Activated CD8-positive, alpha-beta memory T cell treated with anti-CD3 and anti-CD28 coated beads for 48 hours (primary cell): Measurements from ENCODE around the gene FAM181A.

ENCODE experiments used
- DNase-seq, 3 experiments: peaks; one replicate each; pipeline ENCODE4 v3.0.0-alpha.2; 2020; ENCODE audit warnings: low read depth in 2 of 3, low spot score in 2 of 3

Gene FAM181A

DNA sequence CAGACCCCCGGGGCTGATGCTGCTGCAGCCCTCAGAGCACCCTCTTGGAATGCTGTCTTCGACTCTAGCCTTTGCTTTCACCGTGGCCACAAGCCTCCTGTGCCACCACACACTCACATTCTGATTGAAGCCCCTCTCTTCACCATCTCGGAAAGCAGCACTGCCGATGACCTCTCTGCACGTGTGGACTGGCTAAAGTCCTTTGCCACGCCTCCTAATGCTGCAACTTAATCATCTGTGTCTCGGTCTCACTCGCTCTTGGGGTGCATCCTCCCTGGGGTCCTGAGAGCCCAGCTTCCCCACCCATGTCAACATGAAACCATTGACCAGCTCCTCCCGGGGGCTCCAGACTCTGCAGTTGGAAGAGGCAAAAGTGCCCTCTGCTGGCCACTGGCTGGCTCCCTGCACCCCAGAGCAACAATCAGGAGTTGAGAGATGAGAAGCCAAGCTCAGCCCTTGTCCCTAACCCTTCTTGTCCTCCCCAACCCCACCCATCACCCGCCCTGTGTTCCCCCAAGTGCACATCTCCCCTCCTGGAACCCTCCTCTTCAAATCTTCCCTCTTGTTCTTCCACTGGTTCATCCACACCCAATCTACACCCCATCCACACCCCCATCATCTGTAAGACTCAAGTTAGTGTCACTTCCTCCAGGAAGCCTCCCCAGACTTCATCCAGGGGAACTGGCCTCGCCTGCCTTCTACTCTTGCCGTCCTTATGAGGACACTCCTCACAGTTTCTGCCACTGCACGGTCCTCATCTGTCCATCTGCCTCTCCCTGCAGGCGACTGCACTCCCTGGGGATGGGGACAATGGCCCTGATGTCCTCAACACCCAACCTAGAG is 23.6 kb upstream of the FAM181A start:
- DNase-seq = no peak

DNA sequence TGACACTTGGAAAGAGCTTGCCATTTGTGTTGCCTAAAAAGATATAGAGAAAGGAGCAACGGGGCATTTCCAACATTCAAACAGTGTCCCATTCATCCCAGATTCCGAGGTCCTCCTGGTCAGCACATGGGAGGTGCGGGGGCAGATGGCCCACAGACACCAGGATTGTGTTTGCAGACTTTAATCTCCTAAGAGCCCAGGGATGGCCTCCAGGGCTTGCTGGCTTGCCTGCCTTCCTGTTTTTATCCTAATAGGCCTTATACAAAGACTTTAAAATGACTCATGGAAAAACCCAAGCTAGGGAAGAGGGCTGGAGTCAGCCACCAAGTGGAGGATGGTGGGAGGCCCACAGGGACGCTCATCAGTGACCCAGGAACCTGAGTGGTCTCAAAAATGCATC is 21.5 kb upstream of the FAM181A start:
- no peak for DNase-seq

DNA sequence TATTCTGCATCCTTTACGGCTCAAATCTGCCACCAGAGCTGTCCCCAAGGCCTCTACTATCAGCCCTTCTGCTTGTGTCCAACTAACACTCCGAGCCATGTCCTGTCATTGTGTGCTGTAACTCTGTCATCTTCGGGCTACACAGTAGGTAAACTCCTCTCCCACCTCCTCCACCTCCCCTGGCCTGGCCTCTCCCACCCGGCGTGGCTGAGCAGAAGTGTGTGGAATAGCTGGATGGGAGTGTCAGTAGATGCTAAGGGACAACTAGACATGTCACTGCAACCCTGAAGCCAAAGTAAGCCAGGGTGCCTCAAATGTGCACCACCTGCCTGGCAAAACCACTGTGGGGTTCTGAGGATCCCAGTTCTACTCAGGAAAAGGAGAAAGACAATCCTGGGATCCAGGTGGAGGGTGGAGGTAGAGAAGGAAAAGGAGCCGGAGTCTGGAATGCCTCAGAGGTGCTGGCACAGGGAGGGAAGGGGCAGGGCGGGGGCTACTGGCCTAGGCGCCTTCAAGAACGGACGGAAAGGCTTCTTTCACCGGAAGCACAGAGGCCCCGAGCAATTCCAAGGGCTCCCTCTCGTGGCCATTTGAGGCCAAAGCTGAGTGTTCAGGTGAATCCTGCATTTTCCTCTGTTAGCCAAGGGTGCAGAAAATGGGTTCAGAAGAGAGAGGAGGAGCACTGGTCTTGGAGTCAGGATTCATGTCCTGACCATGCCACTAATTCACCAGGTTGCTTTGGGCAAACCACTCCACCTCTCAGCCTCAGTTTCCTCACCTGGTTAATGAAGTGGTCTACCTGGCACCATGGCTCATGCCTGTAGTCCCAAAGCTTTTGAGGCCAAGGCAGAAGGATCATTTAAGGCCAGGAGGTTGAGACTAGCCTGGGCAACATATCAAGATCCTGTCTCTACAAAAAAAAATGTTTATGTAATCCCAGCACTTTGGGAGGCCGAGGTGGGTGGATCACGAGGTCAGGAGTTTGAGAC is 20.5 kb upstream of the FAM181A start:
- DNase-seq = peak; percentile 11 to 43 (median 34)

GRCh38 chr14:93909429-93910128 is 17.6 kb upstream of the FAM181A start:
- DNase-seq = no peak

- DNase-seq = no peak
Observed at GRCh38 chr14:93911975-93912615, 15.0 kb upstream of the FAM181A start.

GRCh38 chr14:93912782-93913181 is 14.4 kb upstream of the FAM181A start:
- DNase-seq = no peak

DNA sequence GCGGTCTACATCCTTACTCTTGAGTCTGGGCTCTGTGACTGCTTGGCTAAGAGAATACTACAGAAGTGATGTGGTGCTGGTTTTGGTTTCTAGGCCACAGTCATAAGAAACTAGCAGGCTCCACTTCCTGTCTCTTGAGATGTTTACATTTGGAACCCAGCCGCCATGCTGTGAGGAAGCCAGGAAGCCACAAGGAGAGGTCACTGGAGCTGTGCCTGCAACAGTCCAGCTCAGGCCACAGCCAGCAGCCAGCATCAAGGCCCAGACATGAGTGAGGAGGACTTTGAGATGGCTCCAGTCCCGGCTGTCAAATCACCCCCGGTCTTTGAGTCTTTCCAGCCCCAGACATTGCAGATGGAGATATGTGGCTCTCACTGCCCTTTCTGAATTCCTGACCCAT is 12.9 kb upstream of the FAM181A start:
- no peak for DNase-seq

GRCh38 chr14:93915070-93915705 is 12.0 kb upstream of the FAM181A start:
- DNase-seq = no peak

DNA sequence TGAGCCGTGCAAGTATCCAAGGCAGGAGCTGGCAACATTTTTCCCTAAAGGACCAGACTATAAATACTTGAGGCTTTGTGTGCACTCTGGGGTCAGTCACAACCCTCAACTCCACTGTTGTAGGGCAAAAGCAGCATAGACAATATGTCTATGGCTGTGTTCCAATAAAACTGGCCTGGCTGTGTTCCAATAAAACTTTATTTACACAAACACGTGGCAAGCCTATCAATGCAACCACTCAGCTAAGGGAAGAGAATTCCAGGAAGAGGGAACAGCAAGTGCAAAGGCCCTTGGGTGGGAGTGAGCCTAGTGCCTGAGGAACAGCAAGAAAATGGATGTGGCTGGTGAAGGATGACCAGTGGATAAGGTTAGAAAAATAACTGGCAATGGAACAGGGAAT is 11.3 kb upstream of the FAM181A start:
- DNase-seq = no peak

DNA sequence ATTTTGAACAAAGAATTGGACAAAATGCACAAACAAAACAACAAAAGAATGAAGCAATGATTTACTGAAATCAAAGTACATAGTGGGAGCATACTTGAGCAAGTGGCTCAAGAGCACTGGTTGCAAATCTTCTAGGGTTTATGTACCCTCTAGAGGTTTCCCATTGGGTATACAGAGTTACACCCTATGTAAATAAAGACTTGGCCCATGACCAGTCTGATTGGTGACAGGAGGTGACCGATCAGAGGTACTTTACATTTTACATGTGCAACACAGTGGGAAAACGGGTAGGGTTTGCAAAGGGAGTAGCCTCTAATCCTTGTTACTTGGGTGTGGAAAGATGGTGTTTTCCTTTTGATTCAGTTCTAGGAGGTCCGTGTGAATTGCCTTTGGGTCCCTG is 10.6 kb upstream of the FAM181A start:
- no peak for DNase-seq

DNA sequence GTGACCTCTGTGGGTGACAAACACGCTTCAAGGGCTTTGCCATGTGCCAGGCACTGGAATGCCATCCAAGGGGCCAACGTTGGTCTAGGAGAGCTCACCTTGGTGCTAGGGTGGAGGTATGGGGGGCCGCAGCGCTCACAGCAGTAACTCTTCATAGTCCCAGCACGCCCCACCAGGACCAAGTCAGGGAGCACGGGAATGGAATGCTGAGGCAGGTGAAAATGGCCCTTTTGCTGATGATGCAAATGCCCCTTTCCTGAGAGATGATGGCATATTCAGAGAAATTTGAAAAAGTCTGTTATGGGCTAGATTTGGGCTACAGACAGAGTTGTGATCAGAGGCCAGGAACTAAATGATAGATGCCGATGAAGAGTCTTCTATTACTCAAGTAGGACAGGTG is 10.0 kb upstream of the FAM181A start:
- DNase-seq = no peak

DNA sequence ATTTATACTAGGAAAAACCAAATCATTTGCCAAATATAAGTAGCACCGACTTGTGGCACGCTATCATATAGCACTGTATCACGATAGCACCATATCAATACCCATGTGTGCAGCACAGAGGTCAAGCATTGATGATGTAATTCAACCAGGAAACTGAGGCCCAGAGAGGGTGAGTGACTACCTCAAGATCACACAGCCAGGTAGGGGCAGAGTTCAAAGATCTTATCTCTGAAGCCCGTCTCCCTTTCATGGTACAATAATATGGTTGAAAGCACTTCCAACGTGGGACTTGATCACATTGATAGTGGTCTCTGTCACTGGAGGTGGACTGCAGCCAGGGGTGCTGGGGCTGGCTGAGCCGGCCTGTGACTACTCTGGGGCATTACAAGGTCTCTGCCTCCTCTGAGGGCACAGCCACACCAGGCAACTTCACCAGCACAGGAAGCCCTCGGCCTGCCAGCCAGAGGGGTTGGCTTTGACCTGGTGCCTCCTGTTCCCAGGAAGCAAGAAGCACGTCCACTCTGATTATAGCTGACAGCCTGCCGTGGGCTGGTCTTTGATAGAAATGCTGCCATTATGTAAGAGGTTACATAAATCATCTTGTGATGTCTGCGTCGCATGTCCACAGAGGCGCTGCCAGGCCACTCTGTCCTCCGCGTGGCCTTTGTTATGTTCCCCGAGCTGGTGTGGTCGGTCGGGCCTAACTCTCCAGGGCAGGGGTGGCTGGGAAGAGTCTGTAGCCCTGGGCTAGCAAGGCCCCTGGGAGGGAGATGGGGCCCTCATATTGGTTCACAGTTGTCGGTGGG is 5.9 kb upstream of the FAM181A start:
- DNase-seq = no peak

DNA sequence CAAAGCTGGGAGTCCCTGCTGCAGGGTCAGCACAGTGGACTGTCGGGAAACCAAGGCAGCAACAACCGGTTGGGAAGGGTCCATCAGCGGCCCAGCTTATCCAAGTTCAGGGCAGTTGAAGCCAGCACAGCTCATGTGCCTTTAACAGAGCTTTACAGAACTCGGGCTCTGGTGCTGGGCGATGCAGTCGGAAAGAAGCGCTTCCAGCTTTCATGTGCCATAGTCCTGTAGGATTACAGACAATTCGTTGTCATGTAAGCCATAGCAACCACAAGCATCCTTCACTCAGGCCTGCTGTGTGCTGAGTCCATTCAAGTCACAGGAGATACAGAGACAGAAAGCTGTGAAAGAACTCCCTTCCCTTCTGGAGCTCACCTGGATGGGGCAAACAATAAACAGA is 3.5 kb upstream of the FAM181A start:
- no peak for DNase-seq

- DNase-seq = no peak
Observed at GRCh38 chr14:93924592-93925355, 2.4 kb upstream of the FAM181A start.

- no peak for DNase-seq
Observed at GRCh38 chr14:93925374-93925895, 1.7 kb upstream of the FAM181A start.

- no peak for DNase-seq
Observed at GRCh38 chr14:93926245-93926872, 785 bp upstream of the FAM181A start.

GRCh38 chr14:93927800-93928145 is 629 bp downstream of the FAM181A start:
- DNase-seq = no peak
